Measurements from ENCODE around the gene APRT. TPM values are rescaled to one million over a fixed set of nuclear protein-coding genes. Genes with fewer than 3 reads are reported as not detected.

The APRT gene
- total RNA-seq, 2 donors from 2014 or later: 200 to 230 TPM

GRCh38 chr16:88814144-88814502 lies 2.4 kb upstream of the APRT start:
- no peak overlapping the region for H3K4me3 ChIP-seq (ENCODE audit: low read length)
- H3K27me3 Mint-ChIP-seq (ENCODE audit: insufficient read depth): no peaks in the 10 kb centered on the region
- no peak for TF ChIP-seq CTCF (conservative IDR thresholded peaks at IDR 0.05)
- no peak for DNase-seq
- H3K36me3 Mint-ChIP-seq (ENCODE audit: low read depth): peaks cover 8% of the 10 kb centered on the region
- H3K4me3 Mint-ChIP-seq: no peak overlapping the region
- no peaks in the 10 kb centered on the region for H3K9me3 ChIP-seq (ENCODE audit: control insufficient read depth, low read length)
- H3K27me3 ChIP-seq (ENCODE audit: control insufficient read depth, insufficient read depth, low read length, poor library complexity, severe bottlenecking): no peaks in the 10 kb centered on the region
- H3K9me3 Mint-ChIP-seq: no peaks in the 10 kb centered on the region
- WGBS, 2 experiments (ENCODE audit: insufficient coverage in 1 of 2, insufficient read length in 1 of 2): 86 to 90% methylated on average over 10 to 13 of the region's 13 CpGs
- H3K9ac ChIP-seq (ENCODE audit: extremely low read depth, low read length, poor library complexity, severe bottlenecking): no peak overlapping the region
- H3K36me3 ChIP-seq (ENCODE audit: control insufficient read depth, insufficient read depth, low read length): peaks cover 12% of the 10 kb centered on the region
- H3K4me1 Mint-ChIP-seq: peaks cover 5% of the 10 kb centered on the region
- H3K4me1 ChIP-seq (ENCODE audit: control insufficient read depth, insufficient read depth, low read length): peaks cover 9% of the 10 kb centered on the region
- peak overlapping the region; percentile 55 for H3K27ac Mint-ChIP-seq
- no peak overlapping the region for H3K27ac ChIP-seq (ENCODE audit: low read depth, low read length)

GRCh38 chr16:88813269-88814143 lies 1.8 kb upstream of the APRT start:
- no peak for DNase-seq
- H3K9me3 Mint-ChIP-seq: no peaks in the 10 kb centered on the region
- peaks cover 5% of the 10 kb centered on the region for H3K4me1 Mint-ChIP-seq
- H3K4me3 ChIP-seq (ENCODE audit: low read length): no peak overlapping the region
- no peak overlapping the region for H3K4me3 Mint-ChIP-seq
- peaks cover 12% of the 10 kb centered on the region for H3K36me3 Mint-ChIP-seq (ENCODE audit: low read depth)
- H3K9me3 ChIP-seq (ENCODE audit: control insufficient read depth, low read length): no peaks in the 10 kb centered on the region
- no peak overlapping the region for H3K9ac ChIP-seq (ENCODE audit: extremely low read depth, low read length, poor library complexity, severe bottlenecking)
- no peak overlapping the region for H3K27ac ChIP-seq (ENCODE audit: low read depth, low read length)
- peak overlapping the region; percentile 55 for H3K27ac Mint-ChIP-seq
- H3K4me1 ChIP-seq (ENCODE audit: control insufficient read depth, insufficient read depth, low read length): peaks cover 9% of the 10 kb centered on the region
- H3K27me3 ChIP-seq (ENCODE audit: control insufficient read depth, insufficient read depth, low read length, poor library complexity, severe bottlenecking): no peaks in the 10 kb centered on the region
- no peak for TF ChIP-seq CTCF (conservative IDR thresholded peaks at IDR 0.05)
- 88 to 92% methylated on average over 18 to 26 of the region's 26 CpGs for WGBS, 2 experiments (ENCODE audit: insufficient coverage in 1 of 2, insufficient read length in 1 of 2)
- H3K36me3 ChIP-seq (ENCODE audit: control insufficient read depth, insufficient read depth, low read length): peaks cover 16% of the 10 kb centered on the region
- H3K27me3 Mint-ChIP-seq (ENCODE audit: insufficient read depth): no peaks in the 10 kb centered on the region

- peaks cover 9% of the 10 kb centered on the region for H3K4me1 ChIP-seq (ENCODE audit: control insufficient read depth, insufficient read depth, low read length)
- no peaks in the 10 kb centered on the region for H3K27me3 ChIP-seq (ENCODE audit: control insufficient read depth, insufficient read depth, low read length, poor library complexity, severe bottlenecking)
- H3K27ac ChIP-seq (ENCODE audit: low read depth, low read length): peak overlapping the region; percentile 91
- peaks cover 5% of the 10 kb centered on the region for H3K4me1 Mint-ChIP-seq
- H3K36me3 Mint-ChIP-seq (ENCODE audit: low read depth): peaks cover 18% of the 10 kb centered on the region
- peak; percentile 1 for TF ChIP-seq CTCF (conservative IDR thresholded peaks at IDR 0.05)
- peak overlapping the region; percentile 75 for H3K4me3 Mint-ChIP-seq
- 59 to 64% methylated on average over 17 to 37 of the region's 37 CpGs for WGBS, 2 experiments (ENCODE audit: insufficient coverage in 1 of 2, insufficient read length in 1 of 2)
- peak overlapping the region; percentile 86 for H3K4me3 ChIP-seq (ENCODE audit: low read length)
- H3K9me3 Mint-ChIP-seq: no peaks in the 10 kb centered on the region
- peaks cover 20% of the 10 kb centered on the region for H3K36me3 ChIP-seq (ENCODE audit: control insufficient read depth, insufficient read depth, low read length)
- H3K9me3 ChIP-seq (ENCODE audit: control insufficient read depth, low read length): no peaks in the 10 kb centered on the region
- peak overlapping the region; percentile 44 for H3K9ac ChIP-seq (ENCODE audit: extremely low read depth, low read length, poor library complexity, severe bottlenecking)
- H3K27ac Mint-ChIP-seq: peak overlapping the region; percentile 86
- no peaks in the 10 kb centered on the region for H3K27me3 Mint-ChIP-seq (ENCODE audit: insufficient read depth)
- peak; percentile 78 for DNase-seq
Measured at GRCh38 chr16:88812513-88813268, 963 bp upstream of the APRT start.

Data from endodermal cell (in vitro differentiated cells).